MCF 10A (cell line): ENCODE results near the gene SLC30A1. TPM values are rescaled to one million over a fixed set of nuclear protein-coding genes. Genes with fewer than 3 reads are reported as not detected.
"Not testable (repeated sequence)": the region's sequence is repeated elsewhere in the genome, so short reads cannot be mapped to it uniquely, and the experiment has no call there.

Experiments used
- BruUV-seq: library from RNA; stranded (reverse); fragments of 400-500 nt; replicated peaks from 2 replicates; lab custom pipeline; 2021; lab: Mats Ljungman, UMichigan
- CTCF ChIA-PET: fragments of 300-600 bp; sonication (Branson Sonifier 250); formaldehyde crosslinking; extraction: SDS; loops from one replicate; lab custom pipeline; 2021; ENCODE audit warnings: antibody characterized with exemption, inconsistent platforms; lab: Yijun Ruan, JAX
- POLR2A ChIA-PET: fragments of 300-600, 350-650 bp; sonication (Branson Sonifier 250); formaldehyde crosslinking; extraction: SDS; loops from one replicate; lab custom pipeline; 2020; ENCODE audit warnings: antibody characterized with exemption, inconsistent platforms; lab: Yijun Ruan, JAX
- DNase-seq: peaks from one replicate; pipeline ENCODE4 v3.0.0-alpha.2; 2018; ENCODE audit not compliant: unreplicated experiment
- H3K27ac Mint-ChIP-seq: one replicate; pipeline ENCODE4 v1.8.0; 2022; ENCODE audit warnings: mild to moderate bottlenecking, low read depth, mixed read lengths; ENCODE audit not compliant: unreplicated experiment
- H3K27me3 Mint-ChIP-seq: one replicate; pipeline ENCODE4 v1.8.0; 2022; ENCODE audit warnings: mixed read lengths; ENCODE audit not compliant: insufficient read depth, unreplicated experiment
- H3K36me3 Mint-ChIP-seq: one replicate; pipeline ENCODE4 v1.8.0; 2022; ENCODE audit warnings: mild to moderate bottlenecking, moderate library complexity, mixed read lengths; ENCODE audit not compliant: insufficient read depth, unreplicated experiment
- H3K4me1 Mint-ChIP-seq: one replicate; pipeline ENCODE4 v1.8.0; 2022; ENCODE audit warnings: mixed read lengths; ENCODE audit not compliant: insufficient read depth, unreplicated experiment
- H3K4me3 Mint-ChIP-seq: one replicate; pipeline ENCODE4 v1.8.0; 2022; ENCODE audit warnings: mild to moderate bottlenecking, moderate library complexity, mixed read lengths; ENCODE audit not compliant: unreplicated experiment
- H3K9me3 Mint-ChIP-seq: one replicate; pipeline ENCODE4 v1.8.0; 2022; ENCODE audit warnings: mixed read lengths; ENCODE audit not compliant: unreplicated experiment
- intact Hi-C: fragments of 100-400 bp; cut with micrococcal nuclease; formaldehyde crosslinking; loops from 2 replicates; pipeline ENCODE4 v1.14.1; 2022
- total RNA-seq: library from RNA; stranded (reverse); gene quantifications from 2 replicates; pipeline ENCODE4 v1.2.3, GENCODE V29; 2022
- TF ChIP-seq, protein P1 (sequence below): fragments of 200-600 bp; IDR thresholded peaks from one replicate; pipeline ENCODE4 v1.8.0; 2022; ENCODE audit warnings: antibody characterized with exemption, mild to moderate bottlenecking; ENCODE audit not compliant: unreplicated experiment

Gene SLC30A1
- total RNA-seq, 1 experiment from 2014 or later: 94.1 TPM

DNA sequence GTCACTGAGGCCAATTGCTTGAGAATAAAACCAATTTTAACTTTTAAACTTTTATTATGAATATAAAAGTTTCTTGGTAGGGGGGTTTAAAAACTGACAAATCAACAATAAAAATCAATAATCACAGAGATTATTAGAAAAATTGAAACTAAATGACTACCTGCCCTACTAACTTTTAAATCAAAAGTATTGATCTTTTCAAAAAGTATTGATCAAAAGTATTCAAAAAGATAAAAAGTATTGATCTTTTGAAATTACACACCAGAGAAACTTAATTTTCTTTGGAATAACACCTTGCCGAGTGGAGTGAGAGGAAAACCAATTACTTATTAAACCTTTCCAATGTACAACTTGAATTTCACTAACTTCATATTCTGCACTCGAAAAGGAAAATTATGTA lies 2.2 kb downstream of the SLC30A1 start:
- H3K9me3 Mint-ChIP-seq: no peaks in the 10 kb centered on the region

DNA sequence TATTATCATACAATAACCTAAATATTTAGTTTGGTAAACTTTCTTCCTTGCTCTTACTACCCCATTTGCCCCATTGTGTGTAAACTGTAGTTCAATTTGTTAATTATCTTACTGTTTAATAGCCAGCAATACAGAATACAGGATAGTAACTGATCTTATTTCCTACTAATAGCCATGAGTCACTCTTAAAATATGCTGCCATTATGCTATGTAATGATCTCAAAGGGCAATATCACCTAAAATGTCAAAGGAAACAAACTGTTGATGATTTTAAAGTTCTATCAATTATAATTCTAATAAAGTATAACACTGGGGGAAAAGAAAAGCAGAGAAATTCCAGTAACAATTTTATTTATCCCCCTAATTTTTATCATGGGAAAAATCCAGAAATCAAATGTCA lies 4.3 kb downstream of the SLC30A1 start:
- Mint-ChIP-seq H3K27ac (peak overlapping the region; percentile 96), H3K9me3 (no peaks in the 10 kb centered on the region), H3K4me1 (peaks cover 40% of the 10 kb centered on the region), H3K27me3 (no peaks in the 10 kb centered on the region), H3K4me3 (peak overlapping the region; percentile 89), H3K36me3 (peaks cover 33% of the 10 kb centered on the region)
- no TSS peak for BruUV-seq
- ChIA-PET CTCF (interaction anchor here (0.8 to 5.1 kb wide), 7 partner anchors 59 to 460 kb away, joined by 3 to 40 read pairs (median 5); partner anchors contain the start of genes DTL and INTS7), POLR2A (interaction anchor here (0.5 to 4.4 kb wide), 15 partner anchors 22 to 793 kb away, joined by 3 to 30 read pairs (median 18); no protein-coding TSS in a partner anchor)
- DNase-seq: no peak
- intact Hi-C loops: loop anchor here (5.0 to 10.0 kb wide), 2 partner anchors 192 to 990 kb away; no protein-coding TSS in a partner anchor
- TF ChIP-seq, protein P1, sequence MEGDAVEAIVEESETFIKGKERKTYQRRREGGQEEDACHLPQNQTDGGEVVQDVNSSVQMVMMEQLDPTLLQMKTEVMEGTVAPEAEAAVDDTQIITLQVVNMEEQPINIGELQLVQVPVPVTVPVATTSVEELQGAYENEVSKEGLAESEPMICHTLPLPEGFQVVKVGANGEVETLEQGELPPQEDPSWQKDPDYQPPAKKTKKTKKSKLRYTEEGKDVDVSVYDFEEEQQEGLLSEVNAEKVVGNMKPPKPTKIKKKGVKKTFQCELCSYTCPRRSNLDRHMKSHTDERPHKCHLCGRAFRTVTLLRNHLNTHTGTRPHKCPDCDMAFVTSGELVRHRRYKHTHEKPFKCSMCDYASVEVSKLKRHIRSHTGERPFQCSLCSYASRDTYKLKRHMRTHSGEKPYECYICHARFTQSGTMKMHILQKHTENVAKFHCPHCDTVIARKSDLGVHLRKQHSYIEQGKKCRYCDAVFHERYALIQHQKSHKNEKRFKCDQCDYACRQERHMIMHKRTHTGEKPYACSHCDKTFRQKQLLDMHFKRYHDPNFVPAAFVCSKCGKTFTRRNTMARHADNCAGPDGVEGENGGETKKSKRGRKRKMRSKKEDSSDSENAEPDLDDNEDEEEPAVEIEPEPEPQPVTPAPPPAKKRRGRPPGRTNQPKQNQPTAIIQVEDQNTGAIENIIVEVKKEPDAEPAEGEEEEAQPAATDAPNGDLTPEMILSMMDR: no peak

More for the DNA sequence above, 2.2 kb downstream of the SLC30A1 start:
- Mint-ChIP-seq H3K27ac (peak overlapping the region; percentile 96), H3K4me3 (peak overlapping the region; percentile 89), H3K27me3 (no peaks in the 10 kb centered on the region), H3K4me1 (peaks cover 54% of the 10 kb centered on the region), H3K36me3 (peaks cover 39% of the 10 kb centered on the region)
- DNase-seq: no peak
- intact Hi-C loops: loop anchor here (1.0 to 10.0 kb wide), 9 partner anchors 49 to 992 kb away; no protein-coding TSS in a partner anchor
- ChIA-PET POLR2A (interaction anchor here (0.6 to 2.0 kb wide), 27 partner anchors 10 to 458 kb away, joined by 3 to 51 read pairs (median 6); partner anchors contain the start of gene RCOR3), CTCF (interaction anchor here (0.6 to 1.8 kb wide), 13 partner anchors 12 to 81 kb away, joined by 3 to 32 read pairs (median 4); no protein-coding TSS in a partner anchor)
- BruUV-seq: no TSS peak
- TF ChIP-seq, protein P1: no peak

DNA sequence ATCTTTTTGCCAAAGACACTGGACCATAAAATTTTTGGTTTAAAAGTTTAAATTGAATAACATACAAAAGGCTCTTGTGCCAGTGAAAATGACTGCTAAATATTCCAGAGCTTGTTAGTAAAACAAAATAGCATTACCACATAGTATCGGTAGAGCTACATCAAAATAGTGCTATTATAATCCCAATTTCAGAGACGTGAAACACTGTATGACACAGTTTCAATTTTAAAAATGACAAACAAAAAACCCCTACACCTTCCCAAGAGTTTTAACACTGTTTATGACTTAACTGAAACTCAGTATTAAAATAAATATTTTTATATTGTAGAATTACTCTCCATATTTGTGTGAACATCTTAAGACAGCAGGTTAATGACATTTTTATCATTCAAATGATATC lies 7.0 kb downstream of the SLC30A1 start:
- CTCF ChIA-PET: interaction anchor here (0.6 to 5.1 kb wide), 5 partner anchors 57 to 250 kb away, joined by 3 to 40 read pairs (median 12); no protein-coding TSS in a partner anchor
- BruUV-seq: no TSS peak
- Mint-ChIP-seq H3K36me3 (peaks cover 28% of the 10 kb centered on the region), H3K27ac (no peak overlapping the region), H3K4me3 (no peak overlapping the region), H3K4me1 (peaks cover 39% of the 10 kb centered on the region), H3K27me3 (no peaks in the 10 kb centered on the region), H3K9me3 (no peaks in the 10 kb centered on the region)
- DNase-seq: no peak
- POLR2A ChIA-PET: interaction anchor here (1.0 to 4.4 kb wide), 12 partner anchors 9 to 95 kb away, joined by 3 to 30 read pairs (median 12); no protein-coding TSS in a partner anchor
- TF ChIP-seq, protein P1: no peak
- intact Hi-C loops: loop anchor here (10.0 kb wide), 1 partner anchor 987 kb away; no protein-coding TSS in a partner anchor

DNA sequence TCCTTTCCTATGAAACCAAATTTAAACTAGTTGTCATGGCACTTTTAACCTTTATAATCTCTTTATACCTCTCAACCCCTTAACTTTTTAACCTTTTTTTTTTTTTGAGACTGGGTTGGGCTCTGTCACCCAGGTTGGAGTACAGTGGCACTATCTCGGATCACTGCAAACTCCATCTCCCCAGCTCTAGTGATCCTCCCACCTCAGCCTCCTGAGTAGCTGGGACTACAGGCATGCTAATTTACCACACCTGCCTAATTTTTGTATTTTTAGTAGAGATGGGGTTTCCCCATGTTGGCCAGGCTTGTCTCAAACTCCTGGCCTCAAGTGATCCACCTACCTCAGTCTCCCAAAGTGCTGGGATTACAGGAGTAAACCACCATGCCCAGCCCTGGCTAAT lies 8.6 kb downstream of the SLC30A1 start:
- ChIA-PET POLR2A (interaction anchor here (0.7 to 1.9 kb wide), 7 partner anchors 9 to 84 kb away, joined by 3 to 5 read pairs (median 3); partner anchors contain the start of gene SLC30A1), CTCF (interaction anchor here (1.1 to 2.1 kb wide), 2 partner anchors 56 to 247 kb away, joined by 3 to 8 read pairs; no protein-coding TSS in a partner anchor)
- DNase-seq, BruUV-seq, H3K9me3 Mint-ChIP-seq, H3K4me3 Mint-ChIP-seq, H3K27me3 Mint-ChIP-seq: not testable (repeated sequence)
- intact Hi-C loops: loop anchor here (10.0 kb wide), 1 partner anchor 986 kb away; no protein-coding TSS in a partner anchor
- peak overlapping the region; percentile 10 for H3K27ac Mint-ChIP-seq
- peaks cover 21% of the 10 kb centered on the region for H3K36me3 Mint-ChIP-seq
- peaks cover 30% of the 10 kb centered on the region for H3K4me1 Mint-ChIP-seq
